A673 (cell line): ENCODE results near the gene CLSTN2. TPM values are rescaled to one million over a fixed set of nuclear protein-coding genes. Genes with fewer than 3 reads are reported as not detected.

ENCODE experiments used
- BruUV-seq: library from RNA; stranded (reverse); fragments of 400-500 nt; replicated peaks from 2 replicates; lab custom pipeline; 2021; lab: Mats Ljungman, UMichigan
- CTCF ChIA-PET: fragments of 300-600 bp; sonication (Branson Sonifier 250); formaldehyde crosslinking; loops from one replicate; lab custom pipeline; 2022; ENCODE audit warnings: antibody characterized with exemption; lab: Charles Lee
- POLR2A ChIA-PET: fragments of 300-600 bp; sonication (Branson Sonifier 250); formaldehyde crosslinking; loops from one replicate; lab custom pipeline; 2022; ENCODE audit warnings: antibody characterized with exemption; ENCODE audit not compliant: low non-redundant PET; lab: Charles Lee
- DNase-seq: peaks from one replicate; pipeline ENCODE4 v3.0.0-alpha.2; 2015; ENCODE audit warnings: low spot score
- H3K27ac ChIP-seq: fragments of 200-600 bp; sonication (generic); 2 replicates; pipeline ENCODE4 v1.5.1; 2016; ENCODE audit warnings: mixed run types, low read depth, mild to moderate bottlenecking, mixed read lengths, antibody characterized with exemption, low read length; ENCODE audit not compliant: poor library complexity, severe bottlenecking
- H3K27me3 ChIP-seq: fragments of 200-600 bp; sonication (generic); replicated peaks from 2 replicates; pipeline ENCODE4 v1.6.1; 2017; ENCODE audit warnings: mixed run types, low read depth, mild to moderate bottlenecking, mixed read lengths, antibody characterized with exemption, low read length; ENCODE audit not compliant: insufficient read depth, poor library complexity
- H3K36me3 ChIP-seq: fragments of 200-600 bp; sonication (generic); 2 replicates; pipeline ENCODE4 v1.6.1; 2016; ENCODE audit warnings: mixed run types, mild to moderate bottlenecking, mixed read lengths, antibody characterized with exemption, low read length; ENCODE audit not compliant: insufficient read depth, poor library complexity, severe bottlenecking
- H3K4me1 ChIP-seq: fragments of 200-600 bp; sonication (generic); 2 replicates; pipeline ENCODE4 v1.6.1; 2017; ENCODE audit warnings: mixed run types, mild to moderate bottlenecking, mixed read lengths, antibody characterized with exemption, low read length; ENCODE audit not compliant: insufficient read depth, poor library complexity, severe bottlenecking
- H3K4me3 ChIP-seq: fragments of 200-600 bp; sonication (generic); 2 replicates; pipeline ENCODE4 v1.5.1; 2016; ENCODE audit warnings: low read depth, mixed run types, mild to moderate bottlenecking, mixed read lengths, low read length; ENCODE audit not compliant: poor library complexity, severe bottlenecking
- H3K9me3 ChIP-seq: fragments of 200-600 bp; sonication (generic); 2 replicates; pipeline ENCODE4 v1.6.1; 2016; ENCODE audit warnings: mixed run types, low read depth, mild to moderate bottlenecking, mixed read lengths, antibody characterized with exemption, low read length; ENCODE audit not compliant: poor library complexity, severe bottlenecking
- CTCF ChIP-seq: fragments of 300-800, 200-600 bp; sonication (generic); conservative IDR thresholded peaks from 2 replicates; pipeline ENCODE4 v1.5.1; 2017; ENCODE audit warnings: low read depth, mild to moderate bottlenecking, antibody characterized with exemption, low read length, moderate library complexity, mixed read lengths
- EZH2 ChIP-seq: fragments of 200-600 bp; sonication (generic); IDR thresholded peaks from 2 replicates; pipeline ENCODE4 v1.6.1; 2017; ENCODE audit warnings: borderline replicate concordance, low read depth, mild to moderate bottlenecking, mixed read lengths, antibody characterized with exemption, low read length; ENCODE audit not compliant: poor library complexity, severe bottlenecking
- intact Hi-C: fragments of 100-400 bp; cut with micrococcal nuclease; formaldehyde crosslinking; loops from one replicate; pipeline ENCODE4 v1.10.0; 2022; ENCODE audit not compliant: unreplicated experiment
- total RNA-seq: library from RNA; stranded (reverse); gene quantifications from 2 replicates; pipeline ENCODE4 v1.2.3, GENCODE V29; 2021

Gene CLSTN2
- total RNA-seq, 1 experiment from 2014 or later = 50.7 TPM

- no peaks in the 10 kb centered on the region for H3K27me3 ChIP-seq
- DNase-seq = no peak
- no peak for TF ChIP-seq EZH2
- no peak for TF ChIP-seq CTCF
- no peaks in the 10 kb centered on the region for H3K4me1 ChIP-seq
- H3K4me3 ChIP-seq = no peak overlapping the region
- ChIA-PET CTCF (no interaction called here), POLR2A (no interaction called here)
- no peaks in the 10 kb centered on the region for H3K9me3 ChIP-seq
- BruUV-seq = no TSS peak
- H3K27ac ChIP-seq = no peak overlapping the region
- H3K36me3 ChIP-seq = no peaks in the 10 kb centered on the region
- intact Hi-C loops = no loop called here
These were observed 169.1 kb downstream of the CLSTN2 start for GRCh38 chr3:140103986-140104645.

GRCh38 chr3:140113996-140114788, 179.2 kb downstream of the CLSTN2 start:
- Histone ChIP-seq H3K27ac (no peak overlapping the region), H3K4me1 (no peaks in the 10 kb centered on the region), H3K9me3 (no peaks in the 10 kb centered on the region), H3K36me3 (no peaks in the 10 kb centered on the region), H3K4me3 (no peak overlapping the region), H3K27me3 (no peaks in the 10 kb centered on the region)
- TF ChIP-seq EZH2 = no peak
- TF ChIP-seq CTCF = no peak
- no peak for DNase-seq
- ChIA-PET POLR2A (no interaction called here), CTCF (no interaction called here)
- no TSS peak for BruUV-seq
- intact Hi-C loops = no loop called here

- no peak for DNase-seq
- H3K27ac ChIP-seq = no peak overlapping the region
- no peak for TF ChIP-seq EZH2
- TF ChIP-seq CTCF = no peak
- H3K36me3 ChIP-seq = no peaks in the 10 kb centered on the region
- ChIA-PET POLR2A (no interaction called here), CTCF (no interaction called here)
- H3K27me3 ChIP-seq = no peaks in the 10 kb centered on the region
- intact Hi-C loops = no loop called here
- no TSS peak for BruUV-seq
- no peak overlapping the region for H3K4me3 ChIP-seq
- no peaks in the 10 kb centered on the region for H3K9me3 ChIP-seq
- no peaks in the 10 kb centered on the region for H3K4me1 ChIP-seq
These were observed 179.8 kb downstream of the CLSTN2 start for GRCh38 chr3:140114789-140115080.
